Vagina (tissue), 2 donors: ENCODE measurements around the gene EML2.

Experiments used
- CTCF ChIP-seq, 3 experiments: fragments of 450-650 bp in 2 of 3; fragments of 200-600 bp in 1 of 3; sonication (generic) in 1 of 3; IDR thresholded peaks; one replicate each; pipeline ENCODE4 v1.5.1; 2017 to 2019; ENCODE audit warnings: antibody characterized with exemption in 3 of 3, mild to moderate bottlenecking in 2 of 3, moderate library complexity in 2 of 3
- POLR2A ChIP-seq, 2 donors: fragments of 450-650 bp; IDR thresholded peaks; one replicate each; pipeline ENCODE4 v1.6.1; 2017; ENCODE audit warnings: antibody characterized with exemption in 2 of 2, mild to moderate bottlenecking in 2 of 2, moderate library complexity in 2 of 2
- POLR2AphosphoS5 ChIP-seq, 2 donors: sonication (generic); formaldehyde crosslinking; IDR thresholded peaks; one replicate each; pipeline ENCODE4 v1.9.0; 2017; ENCODE audit warnings: antibody characterized with exemption in 2 of 2, mild to moderate bottlenecking in 2 of 2, low read depth in 1 of 2; ENCODE audit not compliant: insufficient read depth in 1 of 2

- TF ChIP-seq CTCF (IDR thresholded peaks at IDR 0.05), result no peak
- no peak for TF ChIP-seq POLR2AphosphoS5 (IDR thresholded peaks at IDR 0.05; ENCODE audit: insufficient read depth in 1 of 2, low read depth in 1 of 2)
- no peak for TF ChIP-seq POLR2A (IDR thresholded peaks at IDR 0.05)
These were observed 47.6 kb downstream of the EML2 start for GRCh38 chr19:45591638-45592005.
